Neural progenitor cell (in vitro differentiated cells): ENCODE data around the gene CFAP161. TPM values are rescaled to one million over a fixed set of nuclear protein-coding genes. Genes with fewer than 3 reads are reported as not detected.

Experiments used
- DNase-seq: peaks from one replicate; pipeline ENCODE4 v3.0.0-alpha.2; 2016; ENCODE audit warnings: low spot score
- H2AFZ ChIP-seq: fragments of 200-600 bp; sonication (generic); replicated peaks from 2 replicates; pipeline ENCODE4 v1.6.1; 2016; ENCODE audit warnings: antibody characterized with exemption
- H3F3A ChIP-seq: fragments of 200-600 bp; sonication (generic); 2 replicates; pipeline ENCODE4 v1.6.1; 2016; ENCODE audit warnings: antibody characterized with exemption, low read depth
- H3K27ac ChIP-seq: fragments of 200-600 bp; sonication (generic); 2 replicates; pipeline ENCODE4 v1.5.1; 2016; ENCODE audit warnings: mild to moderate bottlenecking
- H3K27me3 ChIP-seq: fragments of 200-600 bp; sonication (generic); 2 replicates; pipeline ENCODE4 v1.6.1; 2016; ENCODE audit warnings: mild to moderate bottlenecking, moderate library complexity
- H3K36me3 ChIP-seq: fragments of 200-600 bp; sonication (generic); 2 replicates; pipeline ENCODE4 v1.5.1; 2016
- H3K4me1 ChIP-seq: fragments of 200-600 bp; sonication (generic); 2 replicates; pipeline ENCODE4 v1.6.1; 2016; ENCODE audit warnings: mixed run types
- H3K4me2 ChIP-seq: fragments of 200-600 bp; sonication (generic); 2 replicates; pipeline ENCODE4 v1.6.1; 2016
- H3K4me3 ChIP-seq: fragments of 200-600 bp; sonication (generic); 2 replicates; pipeline ENCODE4 v1.5.1; 2016
- H3K79me2 ChIP-seq: fragments of 200-600 bp; sonication (generic); 2 replicates; pipeline ENCODE4 v1.6.1; 2016; ENCODE audit warnings: low read depth
- H3K9ac ChIP-seq: fragments of 200-600 bp; sonication (generic); 2 replicates; pipeline ENCODE4 v1.6.1; 2016
- H3K9me3 ChIP-seq: fragments of 200-600 bp; sonication (generic); 2 replicates; pipeline ENCODE4 v1.5.1; 2016; ENCODE audit warnings: low read depth
- H4K20me1 ChIP-seq: fragments of 200-600 bp; sonication (generic); 2 replicates; pipeline ENCODE4 v1.6.1; 2016; ENCODE audit warnings: low read depth
- H3K27ac Mint-ChIP-seq: 3 replicates; pipeline ENCODE4 v1.8.0; 2021; ENCODE audit warnings: mixed read lengths
- H3K27me3 Mint-ChIP-seq: 2 replicates; pipeline ENCODE4 v1.8.0; 2022; ENCODE audit warnings: low read depth, mild to moderate bottlenecking, inconsistent platforms, moderate library complexity, mixed read lengths; ENCODE audit not compliant: insufficient read depth
- H3K36me3 Mint-ChIP-seq: 3 replicates; pipeline ENCODE4 v1.8.0; 2021; ENCODE audit warnings: mixed read lengths
- H3K4me1 Mint-ChIP-seq: 3 replicates; pipeline ENCODE4 v1.8.0; 2021; ENCODE audit warnings: mixed read lengths
- H3K4me3 Mint-ChIP-seq: 3 replicates; pipeline ENCODE4 v1.8.0; 2021; ENCODE audit warnings: mild to moderate bottlenecking, moderate library complexity, mixed read lengths
- H3K9me3 Mint-ChIP-seq: 3 replicates; pipeline ENCODE4 v1.8.0; 2020; ENCODE audit warnings: mixed read lengths
- EZH2 ChIP-seq: fragments of 200-600 bp; sonication (generic); IDR thresholded peaks from 2 replicates; pipeline ENCODE4 v1.6.1; 2017; ENCODE audit warnings: antibody characterized with exemption, mild to moderate bottlenecking, moderate library complexity
- EZH2phosphoT487 ChIP-seq: fragments of 200-600 bp; sonication (generic); IDR thresholded peaks from 2 replicates; pipeline ENCODE4 v1.6.1; 2017; ENCODE audit warnings: antibody characterized with exemption
- total RNA-seq: library from RNA; depleted of rRNA; stranded (reverse); fragments of >200 nt; gene quantifications from 2 replicates; pipeline ENCODE4 v1.2.3, GENCODE V29; 2015; ENCODE audit warnings: low replicate concordance
- TF ChIP-seq, protein P1 (sequence below): fragments of 200-600 bp; sonication (generic); IDR thresholded peaks from 2 replicates; pipeline ENCODE4 v1.5.1; 2017; ENCODE audit warnings: antibody characterized with exemption, mild to moderate bottlenecking

Gene CFAP161
- total RNA-seq, 1 donor from 2014 or later, result 1.9 TPM

DNA sequence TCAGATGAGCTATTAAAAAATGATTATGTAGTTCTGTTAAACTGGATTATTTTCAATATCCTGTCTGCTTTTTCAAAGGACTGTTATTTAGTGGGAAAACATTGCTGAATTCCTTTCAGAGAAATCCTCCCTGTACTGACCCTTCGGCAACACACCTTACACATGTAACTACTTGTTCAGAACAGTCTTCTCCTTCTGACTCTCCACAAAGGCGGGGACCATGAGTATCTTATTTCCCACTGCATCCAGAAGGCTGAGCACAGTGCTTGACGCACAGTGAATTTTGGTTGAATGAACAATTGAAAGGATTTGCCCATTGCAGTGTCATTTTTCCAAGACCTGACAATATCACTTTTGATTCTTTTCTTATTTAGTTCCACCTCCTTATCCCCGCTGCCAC lies 23.1 kb upstream of the CFAP161 start:
- Histone ChIP-seq H3F3A (no peaks in the 10 kb centered on the region), H3K4me2 (no peak overlapping the region), H3K9ac (no peak overlapping the region), H4K20me1 (no peaks in the 10 kb centered on the region), H3K4me3 (no peak overlapping the region), H3K27ac (no peak overlapping the region), H3K9me3 (no peaks in the 10 kb centered on the region), H3K79me2 (no peaks in the 10 kb centered on the region), H2AFZ (peak overlapping the region; percentile 22), H3K27me3 (no peaks in the 10 kb centered on the region), H3K4me1 (no peaks in the 10 kb centered on the region), H3K36me3 (no peaks in the 10 kb centered on the region)
- no peak for DNase-seq
- no peak overlapping the region for H3K4me3 Mint-ChIP-seq
- peaks cover 10% of the 10 kb centered on the region for H3K4me1 Mint-ChIP-seq
- peaks cover 2% of the 10 kb centered on the region for H3K27me3 Mint-ChIP-seq
- no peak for TF ChIP-seq EZH2
- TF ChIP-seq EZH2phosphoT487, result no peak
- TF ChIP-seq, protein P1, sequence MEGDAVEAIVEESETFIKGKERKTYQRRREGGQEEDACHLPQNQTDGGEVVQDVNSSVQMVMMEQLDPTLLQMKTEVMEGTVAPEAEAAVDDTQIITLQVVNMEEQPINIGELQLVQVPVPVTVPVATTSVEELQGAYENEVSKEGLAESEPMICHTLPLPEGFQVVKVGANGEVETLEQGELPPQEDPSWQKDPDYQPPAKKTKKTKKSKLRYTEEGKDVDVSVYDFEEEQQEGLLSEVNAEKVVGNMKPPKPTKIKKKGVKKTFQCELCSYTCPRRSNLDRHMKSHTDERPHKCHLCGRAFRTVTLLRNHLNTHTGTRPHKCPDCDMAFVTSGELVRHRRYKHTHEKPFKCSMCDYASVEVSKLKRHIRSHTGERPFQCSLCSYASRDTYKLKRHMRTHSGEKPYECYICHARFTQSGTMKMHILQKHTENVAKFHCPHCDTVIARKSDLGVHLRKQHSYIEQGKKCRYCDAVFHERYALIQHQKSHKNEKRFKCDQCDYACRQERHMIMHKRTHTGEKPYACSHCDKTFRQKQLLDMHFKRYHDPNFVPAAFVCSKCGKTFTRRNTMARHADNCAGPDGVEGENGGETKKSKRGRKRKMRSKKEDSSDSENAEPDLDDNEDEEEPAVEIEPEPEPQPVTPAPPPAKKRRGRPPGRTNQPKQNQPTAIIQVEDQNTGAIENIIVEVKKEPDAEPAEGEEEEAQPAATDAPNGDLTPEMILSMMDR, result no peak
- H3K36me3 Mint-ChIP-seq, result no peaks in the 10 kb centered on the region
- H3K9me3 Mint-ChIP-seq, result no peaks in the 10 kb centered on the region
- H3K27ac Mint-ChIP-seq, result no peak overlapping the region

DNA sequence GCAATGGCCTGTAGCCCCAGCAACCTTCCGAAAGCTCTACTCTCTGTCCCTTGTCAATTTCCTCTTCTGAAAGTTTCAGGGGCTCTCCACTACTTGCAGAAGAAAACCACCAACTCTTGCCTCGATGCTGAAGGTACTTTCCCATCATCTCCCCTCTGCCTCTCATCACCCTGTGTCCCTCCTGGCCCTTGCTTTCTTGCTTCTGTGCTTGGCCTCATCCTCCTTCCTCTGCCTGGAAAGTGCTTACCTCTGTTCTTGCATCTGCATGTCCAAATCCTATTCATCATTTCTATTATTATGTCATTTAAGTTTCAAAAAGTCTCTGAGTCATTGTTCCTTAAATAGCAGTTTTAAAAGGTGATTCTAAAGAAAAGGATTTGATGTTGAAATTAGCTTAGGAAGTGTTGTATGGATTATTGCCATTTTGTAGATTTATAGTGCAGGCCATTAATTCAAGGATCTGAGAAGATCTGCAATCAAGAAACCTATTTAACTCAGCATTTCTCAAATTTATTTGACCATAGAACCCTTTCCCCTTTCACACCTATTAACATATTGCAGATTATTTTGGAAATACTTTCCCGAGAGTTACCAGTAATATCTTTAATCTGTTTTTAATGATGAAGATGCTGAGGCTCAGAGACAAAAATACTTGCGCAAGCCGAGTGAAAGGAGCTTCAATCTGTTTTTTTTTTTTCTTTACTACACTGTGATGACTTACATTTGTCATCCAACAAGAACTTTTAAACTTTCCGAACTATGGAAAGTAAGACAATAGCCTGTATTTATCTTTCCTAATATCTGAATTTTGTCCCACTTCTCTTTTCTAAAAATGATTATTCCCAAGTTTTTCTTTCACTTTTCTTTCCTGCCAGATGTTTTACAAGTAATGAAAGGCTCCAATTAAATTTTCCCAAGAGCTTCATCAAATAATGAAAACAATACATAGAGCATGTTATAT lies 22.3 kb upstream of the CFAP161 start:
- Mint-ChIP-seq H3K36me3 (no peaks in the 10 kb centered on the region), H3K27me3 (peaks cover 2% of the 10 kb centered on the region), H3K4me1 (peaks cover 10% of the 10 kb centered on the region), H3K27ac (no peak overlapping the region), H3K4me3 (no peak overlapping the region), H3K9me3 (no peaks in the 10 kb centered on the region)
- Histone ChIP-seq H3K79me2 (no peaks in the 10 kb centered on the region), H3K9ac (no peak overlapping the region), H3K9me3 (no peaks in the 10 kb centered on the region), H4K20me1 (no peaks in the 10 kb centered on the region), H3F3A (no peaks in the 10 kb centered on the region), H3K27me3 (no peaks in the 10 kb centered on the region), H3K4me1 (no peaks in the 10 kb centered on the region), H3K4me2 (no peak overlapping the region), H3K4me3 (no peak overlapping the region), H3K27ac (no peak overlapping the region), H3K36me3 (no peaks in the 10 kb centered on the region), H2AFZ (peak overlapping the region; percentile 22)
- TF ChIP-seq EZH2phosphoT487 (no peak), EZH2 (no peak)
- TF ChIP-seq, protein P1, result no peak
- DNase-seq, result no peak

DNA sequence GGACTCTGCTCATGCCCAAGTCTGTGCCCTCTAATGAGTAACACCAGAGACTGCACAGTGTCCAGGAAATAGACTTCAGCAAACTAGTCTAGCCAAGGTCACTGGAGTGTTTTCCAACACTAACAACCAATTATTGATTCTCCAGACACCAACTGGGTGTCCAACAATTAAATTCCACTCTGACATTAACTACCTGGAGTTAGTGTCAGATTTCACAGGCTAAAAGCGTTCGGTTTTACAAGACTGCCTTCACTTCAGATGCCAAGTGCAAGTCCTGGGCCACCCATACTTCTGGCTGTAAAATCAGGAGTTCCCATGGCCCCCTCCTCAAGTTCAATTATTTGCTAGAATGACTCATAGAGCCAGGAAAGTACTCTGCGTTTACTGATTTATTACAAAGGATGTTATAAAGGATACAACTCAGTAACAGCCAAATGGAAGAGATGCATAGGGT lies 20.8 kb upstream of the CFAP161 start:
- Histone ChIP-seq H2AFZ (no peak overlapping the region), H3K4me2 (no peak overlapping the region), H3K4me1 (no peaks in the 10 kb centered on the region), H3K9ac (no peak overlapping the region), H3K9me3 (no peaks in the 10 kb centered on the region), H3K27me3 (peaks cover 10% of the 10 kb centered on the region), H4K20me1 (no peaks in the 10 kb centered on the region), H3K79me2 (no peaks in the 10 kb centered on the region), H3K27ac (no peak overlapping the region), H3K4me3 (no peak overlapping the region), H3K36me3 (no peaks in the 10 kb centered on the region), H3F3A (no peaks in the 10 kb centered on the region)
- no peaks in the 10 kb centered on the region for H3K9me3 Mint-ChIP-seq
- TF ChIP-seq, protein P1, result no peak
- TF ChIP-seq EZH2phosphoT487 (no peak), EZH2 (no peak)
- peaks cover 10% of the 10 kb centered on the region for H3K4me1 Mint-ChIP-seq
- DNase-seq, result no peak
- peaks cover 2% of the 10 kb centered on the region for H3K27me3 Mint-ChIP-seq
- no peak overlapping the region for H3K4me3 Mint-ChIP-seq
- H3K36me3 Mint-ChIP-seq, result no peaks in the 10 kb centered on the region
- no peak overlapping the region for H3K27ac Mint-ChIP-seq
